ENCODE data around the gene ZMIZ1.

GRCh38 chr10:79145174-79145483 lies 76.4 kb downstream of the ZMIZ1 start:
- TF ChIP-seq CTCF (conservative IDR thresholded peaks at IDR 0.05; ENCODE audit: low read depth, low read length) = no peak
- no peak for TF ChIP-seq EZH2 (IDR thresholded peaks at IDR 0.05; ENCODE audit: borderline replicate concordance, low read depth, low read length, poor library complexity, severe bottlenecking)
